HG03520 (cell line): ENCODE data around the gene MDH2.
"Not testable (repeated sequence)": the region's sequence is repeated elsewhere in the genome, so short reads cannot be mapped to it uniquely, and the experiment has no call there.

Experiments
- ATAC-seq: cut with Tn5 transposase; IDR thresholded peaks from one replicate; pipeline ENCODE4 v1.9.1; 2021; ENCODE audit warnings: mild to moderate bottlenecking, moderate library complexity; ENCODE audit not compliant: unreplicated experiment

The MDH2 gene, protein sequence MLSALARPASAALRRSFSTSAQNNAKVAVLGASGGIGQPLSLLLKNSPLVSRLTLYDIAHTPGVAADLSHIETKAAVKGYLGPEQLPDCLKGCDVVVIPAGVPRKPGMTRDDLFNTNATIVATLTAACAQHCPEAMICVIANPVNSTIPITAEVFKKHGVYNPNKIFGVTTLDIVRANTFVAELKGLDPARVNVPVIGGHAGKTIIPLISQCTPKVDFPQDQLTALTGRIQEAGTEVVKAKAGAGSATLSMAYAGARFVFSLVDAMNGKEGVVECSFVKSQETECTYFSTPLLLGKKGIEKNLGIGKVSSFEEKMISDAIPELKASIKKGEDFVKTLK

DNA sequence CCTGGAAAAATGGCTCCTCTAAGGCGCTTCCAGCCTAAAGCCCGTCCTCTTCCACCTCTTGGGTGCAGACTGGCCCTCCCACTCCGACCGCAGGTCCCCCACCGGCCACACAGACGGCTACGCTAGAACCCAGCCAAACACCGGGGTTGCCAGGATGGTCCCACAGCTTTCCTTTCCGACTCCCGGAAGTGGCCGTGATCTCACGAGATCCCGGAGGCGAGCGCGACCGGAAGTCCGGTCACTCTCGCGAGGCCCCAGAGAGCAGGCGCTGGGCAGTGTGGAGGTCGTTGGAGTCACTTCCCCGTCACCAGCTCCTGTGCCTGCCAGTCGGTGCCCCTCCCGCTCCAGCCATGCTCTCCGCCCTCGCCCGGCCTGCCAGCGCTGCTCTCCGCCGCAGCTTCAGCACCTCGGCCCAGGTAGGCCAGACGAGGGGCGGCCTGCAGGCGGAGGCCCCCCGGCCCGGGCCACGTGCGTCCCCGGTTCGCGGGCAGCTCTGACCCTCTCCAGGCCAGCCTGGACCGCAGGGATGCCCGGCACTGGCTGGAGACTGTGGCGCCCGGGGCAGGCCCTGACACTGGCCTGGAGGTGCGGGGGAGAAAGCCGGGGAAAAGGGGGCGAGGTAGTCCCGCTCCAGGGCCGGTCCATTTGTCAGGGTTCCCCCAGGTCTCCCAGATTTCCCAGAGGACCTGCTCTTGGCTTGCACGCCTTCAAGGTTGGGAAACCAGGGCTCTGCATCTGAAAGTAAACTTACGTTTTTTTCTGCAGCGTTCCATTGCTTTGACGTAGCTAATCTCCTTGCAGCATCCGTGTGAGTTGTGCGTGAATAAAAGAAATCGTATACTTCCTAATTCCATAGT is at the start of gene MDH2, which contains the start of gene STYXL1:
MDH2 (plus strand) TSS at position 296 of the 857 bp plus-strand sequence; CDS start at position 351, 55 bp downstream.
STYXL1 (minus strand) TSS at position 190 of the 857 bp plus-strand sequence. CDS start 17,477 bp downstream, outside the sequence.
- peak; percentile 87 for ATAC-seq

DNA sequence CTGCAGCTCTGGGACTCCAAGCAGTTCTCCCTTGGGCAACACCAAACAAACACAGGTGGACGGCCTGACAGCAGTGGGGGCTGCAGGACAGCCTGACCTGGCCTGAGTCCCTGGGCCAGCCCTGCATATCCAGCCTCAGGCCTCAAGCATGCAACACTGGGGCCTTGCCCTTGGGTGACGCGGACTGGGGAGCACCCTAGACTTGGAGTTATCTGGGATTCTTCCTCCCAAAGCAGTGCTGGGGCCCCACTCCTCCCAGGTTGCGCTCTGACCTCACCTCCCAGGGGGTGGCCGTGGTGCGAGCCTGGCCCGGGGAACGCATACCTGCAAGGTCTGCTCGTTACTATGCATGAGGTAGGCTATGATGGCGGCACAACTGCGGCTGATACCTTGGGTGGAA is 47.3 kb upstream of the MDH2 start:
- ATAC-seq, result no peak

DNA sequence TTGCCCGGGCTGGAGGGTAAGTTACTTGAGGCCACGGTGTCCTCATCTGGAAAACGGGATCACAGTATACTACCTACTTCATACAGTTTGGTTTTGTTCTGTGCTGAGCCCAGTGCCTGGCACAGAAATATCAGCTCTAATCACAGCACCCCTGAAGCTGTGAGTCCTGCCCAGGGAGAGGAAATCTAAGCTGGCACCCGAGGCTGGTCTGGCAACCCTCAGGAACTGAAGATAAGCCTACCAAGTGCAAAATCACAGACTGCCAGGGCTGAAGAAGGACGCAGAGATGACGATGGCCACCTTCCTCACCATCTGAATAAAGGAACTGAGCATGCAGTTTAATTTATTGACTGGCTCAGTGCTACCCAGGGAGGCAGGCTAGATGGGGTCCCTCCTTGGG is 45.8 kb upstream of the MDH2 start:
- no peak for ATAC-seq

DNA sequence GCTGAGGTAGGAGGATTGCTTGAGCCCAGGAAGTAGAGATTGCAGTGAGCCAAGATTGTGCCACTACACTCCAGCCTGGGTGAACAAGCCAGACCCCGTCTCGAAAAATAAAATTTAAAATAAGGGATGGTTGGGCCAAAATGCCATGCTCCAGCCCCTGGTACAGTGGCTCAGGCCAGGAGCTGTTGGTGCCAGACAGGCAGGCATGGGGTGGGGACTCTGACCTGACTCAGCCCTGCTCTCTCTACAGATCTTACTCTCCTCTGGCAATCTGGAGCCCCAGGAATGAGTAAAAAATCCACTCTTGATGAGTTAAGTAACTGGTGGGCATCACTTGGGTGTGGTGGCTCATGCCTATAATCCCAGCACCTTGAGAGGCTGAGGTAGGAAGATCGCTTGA is 45.1 kb upstream of the MDH2 start:
- no peak for ATAC-seq

DNA sequence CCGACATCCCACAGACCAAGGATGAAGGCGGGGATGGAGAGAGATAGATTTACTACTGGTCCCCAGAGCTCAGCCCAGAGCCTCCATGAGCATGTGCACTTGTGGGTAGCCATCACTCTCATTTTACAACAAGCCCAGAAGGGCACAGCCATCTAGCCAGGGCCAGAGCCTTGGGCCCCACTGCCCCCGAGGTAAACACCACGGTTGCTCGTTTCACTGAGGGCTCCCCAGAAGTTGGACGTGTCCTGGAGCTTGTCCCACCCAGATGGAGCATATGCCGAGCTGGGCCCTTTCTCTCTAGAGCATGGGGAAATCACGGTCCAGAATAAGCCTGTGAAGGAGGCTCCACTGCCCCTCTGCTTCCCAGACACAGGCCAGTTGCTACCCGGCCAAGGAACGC is 44.6 kb upstream of the MDH2 start:
- ATAC-seq, result no peak

DNA sequence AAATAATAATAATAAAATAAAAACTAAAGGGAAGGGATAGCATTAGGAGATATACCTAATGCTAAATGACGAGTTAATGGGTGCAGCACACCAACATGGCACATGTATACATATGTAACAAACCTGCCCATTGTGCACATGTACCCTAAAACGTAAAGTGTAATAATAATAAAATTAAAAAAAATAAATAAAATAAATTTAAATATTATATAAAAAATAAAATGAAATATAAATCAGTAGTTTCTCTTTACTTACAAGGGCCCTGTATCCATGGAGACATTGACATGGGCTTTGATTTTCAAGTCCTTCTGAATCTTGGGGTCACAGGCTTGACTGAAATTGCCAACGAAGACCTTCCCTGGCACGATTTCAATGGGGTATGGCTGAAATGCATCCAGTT is 42.9 kb upstream of the MDH2 start:
- ATAC-seq, result not testable (repeated sequence)

DNA sequence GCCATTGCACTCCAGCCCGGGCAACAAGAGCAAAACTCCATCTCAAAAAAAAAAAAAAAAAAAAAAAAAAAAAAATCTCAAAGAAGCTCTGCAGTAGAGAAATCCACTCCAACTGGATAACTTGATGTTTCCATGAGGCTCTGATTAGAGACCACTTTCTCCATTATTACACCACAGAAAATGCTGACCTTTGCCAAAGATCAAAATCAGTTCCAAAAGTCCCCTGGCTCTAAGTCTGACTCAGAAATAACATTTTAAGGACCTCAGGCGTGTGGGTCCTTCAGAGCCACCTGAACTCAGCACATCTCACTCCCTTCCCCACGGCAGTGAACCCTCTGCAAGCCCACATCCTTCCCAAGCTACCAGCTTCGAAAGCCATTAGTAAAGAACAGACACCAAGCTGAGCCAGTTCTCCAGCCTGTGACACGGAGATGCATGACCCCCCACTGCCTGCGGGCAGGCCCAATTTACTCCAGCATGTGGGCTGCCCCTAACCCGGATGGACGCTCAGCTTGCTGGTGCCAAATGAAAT is 39.7 kb upstream of the MDH2 start:
- ATAC-seq, result no peak

DNA sequence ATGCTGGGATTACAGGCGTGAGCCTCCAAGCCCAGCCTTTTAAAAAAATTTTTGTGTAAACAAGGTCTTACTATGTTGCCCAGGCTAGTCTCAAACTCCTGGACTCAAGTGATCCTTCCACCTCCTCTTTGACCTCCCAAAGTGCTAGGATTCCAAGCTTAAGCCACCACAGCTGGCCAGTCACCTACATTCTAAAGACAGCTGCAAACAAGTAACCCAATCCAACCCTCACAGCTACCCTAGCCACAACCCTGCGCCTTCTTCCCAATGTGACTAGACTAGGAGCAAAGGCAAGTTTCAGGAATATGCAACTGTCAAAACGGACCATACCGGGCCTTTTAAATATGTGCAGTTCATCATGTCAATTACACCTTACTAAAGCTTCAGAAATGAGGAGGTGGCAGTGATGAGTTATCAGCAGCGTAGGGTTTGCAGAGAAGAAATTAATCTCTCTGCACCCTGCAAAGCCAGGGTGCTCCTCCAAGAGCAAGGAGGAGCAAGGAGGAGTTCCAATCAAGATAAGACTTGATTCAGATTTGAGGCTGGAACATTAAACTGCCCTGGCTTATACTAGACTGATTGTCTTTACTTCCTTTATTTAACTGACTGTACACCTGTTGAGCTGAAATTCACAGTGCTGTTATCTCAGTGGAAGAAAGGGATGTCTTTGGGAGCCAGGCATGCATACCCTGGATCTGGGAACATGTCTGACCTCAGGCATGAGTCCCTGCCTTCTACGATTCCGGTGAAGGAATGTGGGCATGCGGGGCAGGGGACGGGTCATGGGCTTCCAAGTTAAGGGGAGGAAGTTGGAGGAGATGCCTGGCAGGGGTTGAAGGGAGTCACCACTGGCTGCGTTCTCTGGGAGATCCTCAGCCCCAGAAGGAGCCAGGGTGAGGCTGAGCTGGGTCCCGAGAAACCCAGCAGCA is 38.0 kb upstream of the MDH2 start:
- no peak for ATAC-seq

DNA sequence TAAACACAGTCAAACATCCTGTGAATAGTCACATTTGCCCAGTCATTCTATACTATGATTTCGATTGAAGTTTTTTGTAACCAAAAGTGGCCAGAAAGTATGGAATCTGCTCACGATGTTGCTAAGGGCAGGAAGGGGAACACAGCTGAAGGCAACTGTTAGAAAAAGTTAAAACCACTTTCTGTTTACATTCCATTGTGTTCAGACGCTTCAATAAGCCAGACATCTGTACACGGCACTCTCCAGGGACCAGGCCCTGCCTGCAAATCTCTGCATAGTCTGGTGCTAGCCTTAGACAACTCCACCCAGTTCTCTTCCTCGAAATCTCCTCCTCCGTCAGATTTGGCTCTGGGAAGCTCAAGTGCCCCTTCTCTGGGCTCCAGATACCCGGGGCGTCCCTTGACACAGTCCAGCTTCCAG is 36.5 kb upstream of the MDH2 start:
- ATAC-seq, result no peak

DNA sequence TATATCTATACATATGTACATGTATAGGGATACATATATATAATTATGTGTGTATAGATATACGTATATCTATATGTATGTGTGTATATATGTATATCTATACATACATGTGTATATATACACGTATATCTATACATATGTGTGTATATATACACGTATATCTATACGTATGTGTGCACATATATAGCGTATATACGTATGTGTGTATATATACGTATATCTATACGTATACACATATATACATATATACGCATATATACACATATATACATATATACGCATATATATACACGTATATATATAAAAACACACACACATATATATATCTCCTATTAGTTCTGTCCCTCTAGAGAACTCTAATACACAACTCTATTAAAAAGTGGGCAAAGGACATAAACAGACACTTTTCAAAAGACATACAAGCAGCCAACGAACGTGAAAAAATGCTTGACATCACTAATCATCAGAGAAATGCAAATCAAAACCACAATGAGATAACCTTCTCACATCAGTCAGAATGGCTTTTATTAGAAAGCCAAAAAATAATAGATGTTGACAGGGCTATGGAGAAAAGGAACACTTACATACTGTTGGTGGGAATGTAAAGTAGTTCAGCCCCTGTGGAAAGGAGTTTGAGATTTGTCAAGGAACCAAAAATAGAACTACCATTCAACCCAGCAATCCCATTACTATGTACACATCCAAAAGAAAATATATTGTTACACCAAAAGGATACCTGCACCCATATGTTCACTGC is 31.5 kb upstream of the MDH2 start:
- ATAC-seq, result no peak

DNA sequence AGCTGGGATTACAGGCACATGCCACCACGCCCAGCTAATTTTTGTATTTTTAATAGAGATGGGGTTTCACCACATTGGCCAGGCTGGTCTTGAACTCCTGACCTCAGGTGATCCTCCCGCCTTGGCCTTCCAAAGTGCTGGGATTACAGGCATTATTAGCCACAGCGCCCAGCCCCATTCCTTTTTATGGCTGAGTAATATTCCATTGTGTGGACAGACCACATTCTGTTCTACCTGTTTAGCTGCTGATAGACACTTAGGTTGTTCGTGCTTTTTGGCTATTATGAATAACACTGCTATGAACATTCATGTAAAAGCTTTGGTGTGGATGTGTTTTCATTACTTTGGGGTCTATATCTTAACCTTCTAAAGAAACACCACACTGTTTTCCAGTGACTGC is 29.4 kb upstream of the MDH2 start:
- not testable (repeated sequence) for ATAC-seq

DNA sequence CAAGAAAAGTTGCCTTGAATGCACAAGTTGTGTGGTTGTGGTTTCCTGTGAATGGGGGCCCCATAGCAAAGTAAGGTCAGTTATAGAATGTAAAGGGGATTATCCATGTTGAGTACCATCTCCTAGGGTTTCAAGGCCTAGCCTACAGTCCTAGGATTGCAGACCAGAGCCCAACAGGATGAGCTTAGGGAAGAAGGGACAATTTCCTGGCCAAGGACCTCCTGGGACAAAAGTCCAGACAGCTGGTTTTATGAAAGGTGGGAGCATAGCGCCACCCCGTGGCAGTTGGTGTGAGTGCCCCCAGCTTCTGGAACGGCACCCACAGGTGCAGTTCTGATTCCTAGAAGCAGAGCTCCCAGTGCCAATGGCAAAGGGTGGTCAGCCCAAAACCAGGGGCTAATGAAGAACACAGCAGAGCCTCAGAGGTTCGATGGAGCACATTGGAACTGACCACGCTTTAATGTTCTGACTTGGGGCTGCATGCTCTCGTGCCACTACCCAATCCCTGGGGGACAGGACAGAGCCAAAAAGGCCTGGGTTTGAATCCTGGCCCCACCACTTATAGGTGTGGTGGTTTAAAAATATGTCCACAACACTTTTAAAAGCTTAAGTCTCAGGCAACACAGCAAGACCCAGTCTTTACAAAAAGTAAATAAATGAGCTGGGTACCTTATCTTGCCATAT is 27.7 kb upstream of the MDH2 start:
- no peak for ATAC-seq

DNA sequence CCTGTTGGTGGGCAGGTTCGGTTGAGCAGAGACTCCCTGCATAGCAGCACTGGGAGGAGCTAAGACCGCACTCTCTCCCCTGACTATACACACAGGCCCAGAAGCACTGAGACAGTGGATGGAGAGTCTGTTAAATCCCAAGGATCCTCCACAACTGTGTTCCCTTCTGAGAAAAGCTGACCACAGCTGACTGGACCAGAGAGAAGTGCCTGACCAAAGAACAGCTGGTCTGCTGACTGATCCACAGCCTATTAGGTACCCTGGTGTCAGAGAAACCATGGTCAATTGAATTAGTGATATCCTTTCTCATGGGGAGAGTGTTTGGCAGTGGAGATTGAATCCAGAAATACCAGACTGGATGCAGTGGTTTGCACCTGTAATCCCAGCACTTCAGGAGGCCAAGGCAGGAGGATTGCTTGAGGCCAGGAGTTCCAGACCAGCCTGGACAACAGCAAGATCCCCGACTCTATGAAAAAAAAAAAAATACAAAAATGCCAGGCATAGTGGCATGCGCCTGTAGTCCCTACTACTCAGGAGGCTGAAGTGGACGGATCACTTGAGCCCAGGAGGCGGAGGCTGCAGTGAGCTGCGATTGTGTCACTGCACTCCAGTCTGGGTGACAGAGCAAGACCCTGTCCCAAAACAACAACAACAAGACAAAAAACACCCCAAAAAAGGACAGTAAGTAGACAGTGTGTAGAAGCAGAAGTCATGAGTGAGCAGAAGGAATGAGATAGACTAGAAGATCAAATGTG is 25.7 kb upstream of the MDH2 start:
- no peak for ATAC-seq

DNA sequence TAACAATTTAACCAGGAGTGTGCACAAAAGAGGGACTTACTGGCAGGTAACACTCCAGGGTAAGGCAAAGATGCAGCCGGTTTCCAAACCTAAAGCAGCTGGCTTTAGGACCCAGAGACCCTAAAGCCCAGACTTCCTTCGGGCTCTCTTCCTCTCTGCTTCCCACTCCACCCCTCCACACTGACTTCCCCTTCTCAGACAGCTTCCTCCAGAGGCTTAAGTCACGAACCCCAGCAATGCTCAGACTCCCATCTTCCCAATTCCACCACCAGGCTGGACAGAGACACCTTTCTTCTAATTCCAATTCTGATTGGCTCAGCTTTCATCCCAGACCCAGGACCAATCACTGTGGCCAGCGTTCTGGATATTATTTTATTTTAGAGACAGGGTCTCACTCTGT is 24.9 kb upstream of the MDH2 start:
- ATAC-seq, result no peak

DNA sequence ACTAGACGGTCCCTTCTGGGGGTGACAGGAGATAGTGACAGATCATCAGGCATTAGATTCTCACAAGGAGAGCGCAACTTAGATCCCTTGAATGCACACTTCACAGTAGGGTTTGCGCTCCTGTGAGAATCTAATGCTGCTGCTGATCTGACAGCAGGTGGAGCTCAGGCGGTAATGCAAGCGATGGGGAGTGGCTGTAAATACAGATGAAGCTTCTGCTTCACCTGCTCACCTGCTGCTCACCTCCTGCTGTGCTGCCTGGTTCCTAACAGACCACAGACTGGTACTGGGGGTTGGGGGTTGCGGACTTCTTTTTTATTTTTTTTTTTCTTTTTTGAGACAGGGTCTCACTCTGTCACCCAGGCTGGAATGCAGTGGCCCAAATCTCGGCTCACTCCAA is 18.2 kb upstream of the MDH2 start:
- ATAC-seq, result not testable (repeated sequence)

DNA sequence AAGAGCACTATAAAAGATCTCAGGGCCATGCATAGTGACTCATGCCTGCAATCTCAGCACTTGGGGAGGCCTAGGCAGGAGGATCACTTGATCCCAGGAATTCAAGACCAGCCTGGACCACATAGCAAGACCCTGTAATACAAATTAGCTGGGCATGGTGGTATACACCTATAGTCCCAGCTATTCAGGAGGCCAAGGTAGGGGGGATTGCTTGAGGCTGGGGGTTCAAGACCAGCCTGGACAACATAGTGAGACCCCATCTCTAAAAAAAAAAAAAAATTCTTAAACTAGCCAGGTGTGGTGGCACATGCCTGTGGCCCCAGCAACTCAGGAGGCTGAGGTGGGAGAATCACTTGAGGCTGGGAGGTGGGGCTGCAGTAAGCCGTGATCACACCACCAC is 15.9 kb upstream of the MDH2 start:
- ATAC-seq, result no peak

DNA sequence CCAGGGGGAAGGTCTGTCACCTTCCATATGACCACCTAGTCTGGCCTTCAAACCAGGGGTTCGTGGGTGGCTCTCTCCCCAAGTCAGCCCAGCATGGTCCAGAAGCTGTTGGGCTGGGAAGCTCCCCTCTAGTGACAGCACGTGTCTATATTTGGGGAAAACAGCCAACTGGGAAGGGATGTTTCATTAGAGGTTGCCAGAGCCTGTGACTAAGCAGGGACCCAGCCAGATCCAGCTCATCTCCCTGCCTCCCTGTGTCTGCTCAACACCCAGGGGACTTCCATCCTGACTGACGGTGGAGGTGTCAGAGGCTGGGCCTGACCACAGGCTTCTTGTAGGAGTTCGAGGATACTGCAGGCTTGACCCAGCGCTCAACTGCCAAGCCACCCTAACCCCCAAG is 10.6 kb upstream of the MDH2 start:
- ATAC-seq, result no peak

DNA sequence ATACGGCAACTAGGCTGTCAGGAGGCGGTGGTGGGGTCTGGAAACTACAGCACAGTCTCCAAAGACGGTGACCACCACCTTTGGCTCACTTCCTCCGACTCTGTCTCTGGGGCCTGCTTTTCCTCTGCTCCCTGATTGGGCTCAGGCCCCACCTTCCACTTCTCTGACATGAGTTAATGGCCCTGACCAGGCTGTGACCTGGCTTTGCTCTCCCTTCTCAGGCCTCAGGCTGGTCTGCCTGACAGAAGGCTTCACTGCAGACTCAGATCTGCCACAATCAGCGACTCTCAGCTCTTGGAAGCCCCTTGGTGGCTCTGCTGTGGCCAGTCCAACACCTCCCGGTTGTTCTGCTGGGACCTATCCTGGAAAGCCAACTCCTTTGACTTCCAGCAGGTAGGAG is 7.8 kb upstream of the MDH2 start:
- ATAC-seq, result no peak
